ENCODE data around the gene ZMIZ1.

DNA sequence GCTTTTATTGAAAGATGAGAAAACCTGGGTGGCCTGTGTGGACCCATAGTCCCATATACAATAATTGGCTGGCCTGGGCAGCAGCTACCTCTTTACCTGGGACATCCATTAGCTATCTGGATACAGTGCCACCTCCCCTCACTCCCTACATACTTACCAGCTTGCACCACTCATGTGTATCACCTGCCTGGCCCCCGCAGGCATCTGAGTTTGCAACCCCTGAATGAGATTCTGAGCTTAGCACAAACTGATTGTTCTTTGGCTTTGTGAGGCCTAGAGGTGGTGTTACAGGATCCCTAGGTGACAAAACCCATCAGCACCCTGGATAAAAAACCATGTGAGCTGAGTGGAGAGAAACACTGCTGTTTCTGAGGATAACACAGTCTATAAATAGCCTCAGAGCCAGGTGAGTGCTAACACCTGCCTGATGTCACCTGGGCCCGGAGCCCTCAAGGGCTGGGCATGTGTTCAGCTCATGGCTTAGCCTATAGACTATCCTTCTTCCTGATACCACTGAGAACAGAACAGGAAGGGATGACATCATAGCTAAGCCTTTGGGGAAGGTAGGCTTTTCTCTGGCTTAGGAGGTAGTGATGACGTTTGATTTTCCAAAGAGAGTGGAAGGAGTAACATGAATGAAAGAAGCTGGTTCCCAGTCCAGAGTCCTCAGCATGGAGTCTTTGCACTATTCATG is 275.9 kb downstream of the ZMIZ1 start:
- TF ChIP-seq, protein P1, sequence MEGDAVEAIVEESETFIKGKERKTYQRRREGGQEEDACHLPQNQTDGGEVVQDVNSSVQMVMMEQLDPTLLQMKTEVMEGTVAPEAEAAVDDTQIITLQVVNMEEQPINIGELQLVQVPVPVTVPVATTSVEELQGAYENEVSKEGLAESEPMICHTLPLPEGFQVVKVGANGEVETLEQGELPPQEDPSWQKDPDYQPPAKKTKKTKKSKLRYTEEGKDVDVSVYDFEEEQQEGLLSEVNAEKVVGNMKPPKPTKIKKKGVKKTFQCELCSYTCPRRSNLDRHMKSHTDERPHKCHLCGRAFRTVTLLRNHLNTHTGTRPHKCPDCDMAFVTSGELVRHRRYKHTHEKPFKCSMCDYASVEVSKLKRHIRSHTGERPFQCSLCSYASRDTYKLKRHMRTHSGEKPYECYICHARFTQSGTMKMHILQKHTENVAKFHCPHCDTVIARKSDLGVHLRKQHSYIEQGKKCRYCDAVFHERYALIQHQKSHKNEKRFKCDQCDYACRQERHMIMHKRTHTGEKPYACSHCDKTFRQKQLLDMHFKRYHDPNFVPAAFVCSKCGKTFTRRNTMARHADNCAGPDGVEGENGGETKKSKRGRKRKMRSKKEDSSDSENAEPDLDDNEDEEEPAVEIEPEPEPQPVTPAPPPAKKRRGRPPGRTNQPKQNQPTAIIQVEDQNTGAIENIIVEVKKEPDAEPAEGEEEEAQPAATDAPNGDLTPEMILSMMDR (conservative IDR thresholded peaks at IDR 0.05; ENCODE audit: low read length) = no peak
- TF ChIP-seq EZH2phosphoT487 (IDR thresholded peaks at IDR 0.05; ENCODE audit: borderline replicate concordance) = no peak

Measured in Loucy (cell line).